Mononuclear cell (primary cell): ENCODE measurements around the gene BNIP2. TPM values are rescaled to one million over a fixed set of nuclear protein-coding genes. Genes with fewer than 3 reads are reported as not detected.

ENCODE experiments used
- H3K27me3 ChIP-seq: 2 replicates; pipeline ENCODE4 v1.6.0; 2011; ENCODE audit warnings: low read length, control low read depth; ENCODE audit not compliant: insufficient read depth
- H3K4me1 ChIP-seq: 2 replicates; pipeline ENCODE4 v1.5.1; 2011; ENCODE audit warnings: mild to moderate bottlenecking, low read length, control low read depth; ENCODE audit not compliant: insufficient read depth
- H3K4me3 ChIP-seq: 2 replicates; pipeline ENCODE4 v1.5.1; 2011; ENCODE audit warnings: mild to moderate bottlenecking, low read length, moderate library complexity
- H3K9me3 ChIP-seq: 2 replicates; pipeline ENCODE4 v1.5.1; 2011; ENCODE audit warnings: low read depth, mild to moderate bottlenecking, control low read depth, low read length
- total RNA-seq: library from RNA; depleted of rRNA; stranded (reverse); fragments of >200 nt; gene quantifications from one replicate; pipeline ENCODE4 v1.2.3, GENCODE V29; 2012

Gene BNIP2
- total RNA-seq, 1 donor = 290 TPM

DNA sequence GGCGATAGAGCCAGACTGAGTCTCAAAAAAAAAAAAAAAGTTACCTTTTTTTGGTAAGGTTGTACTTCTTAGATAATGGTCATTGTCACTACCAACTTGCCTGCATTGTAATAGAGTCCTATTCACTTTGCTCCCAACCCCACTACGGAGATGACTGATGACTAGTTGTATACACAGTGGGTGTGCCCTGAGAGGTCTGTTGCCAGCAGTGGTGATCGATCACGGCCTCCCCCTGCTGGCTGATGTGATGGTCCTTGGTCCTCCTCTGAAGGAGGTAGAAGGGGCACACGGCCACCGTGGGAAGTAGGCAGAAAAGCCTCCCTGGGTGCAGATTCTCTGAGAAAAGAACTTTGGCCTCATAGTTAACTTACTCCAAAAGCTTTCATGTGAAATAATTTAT lies 66.8 kb downstream of the BNIP2 start:
- H3K4me1 ChIP-seq = no peaks in the 10 kb centered on the region
- no peaks in the 10 kb centered on the region for H3K27me3 ChIP-seq
- no peaks in the 10 kb centered on the region for H3K9me3 ChIP-seq
- no peak overlapping the region for H3K4me3 ChIP-seq

DNA sequence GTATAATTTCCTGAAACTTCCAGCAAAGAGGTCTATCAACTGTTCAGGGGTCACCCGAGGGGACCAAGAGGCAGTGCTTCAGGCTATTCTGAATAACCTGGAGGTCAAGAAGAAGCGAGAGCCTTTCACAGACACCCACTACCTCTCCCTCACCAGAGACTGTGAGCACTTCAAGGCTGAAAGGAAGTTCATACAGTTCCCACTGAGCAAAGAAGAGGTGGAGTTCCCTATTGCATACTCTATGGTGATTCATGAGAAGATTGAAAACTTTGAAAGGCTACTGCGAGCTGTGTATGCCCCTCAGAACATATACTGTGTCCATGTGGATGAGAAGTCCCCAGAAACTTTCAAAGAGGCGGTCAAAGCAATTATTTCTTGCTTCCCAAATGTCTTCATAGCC lies 70.7 kb downstream of the BNIP2 start:
- no peaks in the 10 kb centered on the region for H3K27me3 ChIP-seq
- no peaks in the 10 kb centered on the region for H3K9me3 ChIP-seq
- peaks cover 4% of the 10 kb centered on the region for H3K4me1 ChIP-seq
- no peak overlapping the region for H3K4me3 ChIP-seq

DNA sequence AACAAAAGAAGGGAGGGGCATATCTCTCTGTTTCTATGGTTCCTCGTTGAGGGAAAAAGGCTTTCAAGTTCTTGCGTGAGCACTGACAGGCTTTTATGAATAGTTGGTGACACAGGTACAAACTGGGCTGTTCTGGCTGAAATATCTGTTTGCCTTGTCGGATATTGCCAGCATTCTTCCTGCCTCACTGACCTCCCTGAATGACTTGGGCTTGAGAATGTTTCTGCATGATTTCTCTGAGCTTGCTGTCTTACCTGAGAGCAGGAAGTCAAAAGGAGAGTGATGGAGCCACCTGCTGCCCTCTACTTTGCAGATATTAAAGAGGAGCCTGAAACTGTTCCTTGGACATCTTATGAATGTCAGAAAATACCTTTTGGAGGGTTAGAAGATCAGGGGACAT lies 72.7 kb downstream of the BNIP2 start:
- Histone ChIP-seq H3K4me1 (peaks cover 4% of the 10 kb centered on the region), H3K27me3 (no peaks in the 10 kb centered on the region), H3K4me3 (no peak overlapping the region), H3K9me3 (no peaks in the 10 kb centered on the region)

DNA sequence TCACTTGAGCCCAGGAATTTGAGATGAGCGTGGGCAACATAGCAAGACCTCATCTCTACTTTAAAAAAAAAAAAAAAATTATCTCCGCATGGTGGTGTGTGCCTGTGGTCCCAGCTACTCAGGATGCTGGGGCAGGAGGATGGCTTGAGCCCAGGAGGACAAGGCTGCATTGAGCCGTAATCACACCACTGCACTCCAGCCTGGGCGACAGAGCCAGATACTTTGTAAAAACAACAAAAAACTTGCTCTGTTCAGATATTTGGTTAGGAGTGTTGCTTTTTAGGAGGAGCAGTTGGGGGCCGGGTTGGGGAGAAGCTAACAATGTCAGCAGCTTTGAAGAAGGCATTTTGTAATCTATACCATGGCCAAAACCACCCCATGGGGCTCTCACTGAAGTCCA lies 73.5 kb downstream of the BNIP2 start:
- Histone ChIP-seq H3K4me3 (no peak overlapping the region), H3K27me3 (no peaks in the 10 kb centered on the region), H3K9me3 (no peaks in the 10 kb centered on the region), H3K4me1 (peaks cover 4% of the 10 kb centered on the region)

DNA sequence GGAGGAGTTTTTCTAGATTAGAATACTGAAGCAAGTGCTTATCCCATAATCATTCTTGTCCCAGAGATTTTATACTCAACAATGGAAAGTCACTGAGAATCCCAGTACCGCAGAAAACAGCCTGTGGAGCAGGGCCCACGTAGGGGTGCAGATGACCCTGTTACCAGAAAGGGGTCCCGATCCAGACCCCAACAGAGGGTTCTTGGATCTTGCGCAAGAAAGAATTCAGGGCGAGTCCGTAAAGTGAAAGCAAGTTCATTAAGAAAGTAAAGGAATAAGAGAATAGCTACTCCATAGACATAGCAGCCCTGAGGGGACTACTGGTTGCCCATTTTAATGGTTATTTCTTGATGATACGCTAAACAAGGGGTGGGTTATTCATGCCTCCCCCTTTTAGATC lies 75.0 kb downstream of the BNIP2 start:
- Histone ChIP-seq H3K4me3 (no peak overlapping the region), H3K9me3 (no peaks in the 10 kb centered on the region), H3K27me3 (no peaks in the 10 kb centered on the region), H3K4me1 (peaks cover 4% of the 10 kb centered on the region)

DNA sequence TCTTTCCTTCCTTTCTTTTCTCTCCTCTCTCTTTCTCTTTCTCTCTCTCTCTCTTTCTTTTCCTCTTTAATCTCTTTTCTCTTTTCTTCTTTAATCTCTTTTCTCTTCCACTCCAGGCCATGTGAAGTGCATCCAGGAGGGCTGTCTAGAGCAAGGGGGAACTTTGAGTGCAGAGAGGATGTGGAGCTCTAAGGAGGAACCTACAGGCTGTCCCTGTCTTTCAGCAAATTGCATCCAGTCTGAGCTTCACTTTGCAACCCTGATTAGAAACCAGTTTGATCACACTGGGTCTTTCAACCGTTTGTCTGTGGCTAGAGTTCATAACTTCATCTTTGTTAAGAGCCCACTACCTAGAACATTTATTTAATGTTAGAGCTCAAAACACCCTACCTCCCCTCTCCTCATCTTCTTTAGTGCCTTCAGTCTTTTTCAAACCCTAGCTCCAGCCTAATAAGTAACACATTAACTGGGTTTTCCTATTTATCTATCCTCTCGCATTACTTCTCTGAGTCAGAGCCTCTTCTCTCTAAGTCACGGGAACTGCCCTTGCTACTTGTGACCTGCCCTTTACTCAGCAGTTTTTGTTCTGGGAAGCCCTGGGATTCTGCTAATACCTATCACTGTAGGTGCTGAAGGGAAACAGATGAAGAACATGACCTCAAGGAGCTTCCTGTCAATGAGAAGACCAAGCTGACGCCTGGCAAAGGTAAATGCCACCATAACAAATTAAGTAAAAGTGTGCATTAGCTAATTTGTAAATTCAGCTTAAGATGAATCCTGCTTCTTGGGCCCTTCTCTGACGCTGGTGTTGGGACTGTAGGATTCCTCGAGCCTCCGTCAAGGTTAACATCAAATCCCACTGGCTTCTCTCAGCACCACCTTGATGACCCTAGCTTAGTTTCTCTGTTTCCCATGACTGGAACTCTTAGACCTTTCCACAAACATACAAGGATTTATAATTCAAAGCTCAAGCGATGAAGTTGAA lies 77.6 kb downstream of the BNIP2 start, which contains the start of gene GCNT3:
GCNT3 (plus strand) TSS at position 508 of the 985 bp plus-strand sequence. CDS start 6,456 bp downstream, outside the sequence.
- H3K9me3 ChIP-seq = no peaks in the 10 kb centered on the region
- no peak within 1 kb of the TSS for H3K4me3 ChIP-seq
- no peaks in the 10 kb centered on the region for H3K27me3 ChIP-seq
- peaks cover 4% of the 10 kb centered on the region for H3K4me1 ChIP-seq

DNA sequence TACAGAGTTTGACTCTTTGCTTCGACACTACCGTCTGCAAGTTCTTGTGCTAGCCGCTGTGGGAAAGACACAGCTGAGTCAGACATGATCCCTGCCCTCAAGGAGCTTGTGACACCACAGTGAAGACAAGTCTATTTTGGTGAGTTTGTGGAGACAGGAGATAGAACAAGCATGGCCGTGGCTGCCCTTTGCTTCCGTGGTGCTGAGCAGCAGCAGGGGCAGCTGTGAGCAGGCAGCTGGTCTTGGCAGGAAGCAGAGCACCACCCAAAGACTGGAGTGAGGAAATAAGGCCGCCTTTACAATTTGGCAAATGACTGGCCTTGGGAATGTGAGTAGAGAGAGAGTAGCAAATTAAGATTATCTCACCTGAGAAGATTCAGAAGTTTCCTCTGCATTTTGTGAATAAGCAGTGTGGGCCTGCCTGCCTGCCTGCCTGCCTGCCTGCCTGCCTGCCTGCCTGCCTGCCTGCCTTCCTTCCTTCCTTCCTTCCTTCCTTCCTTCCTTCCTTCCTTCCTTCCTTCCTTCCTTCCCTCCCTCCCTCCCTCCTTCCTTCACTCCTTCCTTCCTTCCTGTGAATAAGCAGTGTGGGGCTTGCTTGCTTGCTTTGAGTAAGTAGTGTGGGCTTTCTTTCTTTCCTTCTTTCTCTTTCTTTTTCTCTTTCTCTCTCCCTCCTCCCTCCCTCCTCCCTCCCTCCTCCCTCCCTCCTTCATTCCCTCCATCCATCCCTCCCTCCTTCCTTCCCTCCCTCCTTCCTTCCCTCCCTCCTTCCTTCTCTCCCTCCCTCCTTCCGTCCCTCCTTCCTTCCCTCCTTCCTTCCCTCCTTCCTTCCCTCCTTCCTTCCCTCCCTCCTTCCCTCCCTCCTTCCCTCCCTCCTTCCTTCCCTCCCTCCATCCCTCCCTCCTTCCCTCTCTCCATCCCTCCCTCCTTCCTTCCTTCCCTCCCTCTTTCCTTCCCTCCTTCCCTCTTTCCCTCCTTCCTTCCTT lies 79.1 kb downstream of the BNIP2 start:
- Histone ChIP-seq H3K4me1 (peaks cover under 1% of the 10 kb centered on the region), H3K9me3 (no peaks in the 10 kb centered on the region)

More for the DNA sequence above, 79.1 kb downstream of the BNIP2 start:
- Histone ChIP-seq H3K27me3 (no peaks in the 10 kb centered on the region), H3K4me3 (no peak overlapping the region)

Other genes starting within 250 kb of the BNIP2 start
- not detected for gene GCNT3, start 77.5 kb downstream of the BNIP2 start, total RNA-seq
- gene GTF2A2, start 31.8 kb downstream of the BNIP2 start, total RNA-seq = 31.2 TPM